Bladder microvascular endothelial cell (primary cell): ENCODE results near the gene ITFG2. TPM values are rescaled to one million over a fixed set of nuclear protein-coding genes. Genes with fewer than 3 reads are reported as not detected.

ENCODE experiments used
- total RNA-seq: library from RNA; depleted of rRNA; stranded (reverse); fragments of >200 nt; gene quantifications from 2 replicates; pipeline ENCODE4 v1.2.3, GENCODE V29; 2014

The ITFG2 gene
- 11.0 and 25.7 TPM in 2 replicates for total RNA-seq

DNA sequence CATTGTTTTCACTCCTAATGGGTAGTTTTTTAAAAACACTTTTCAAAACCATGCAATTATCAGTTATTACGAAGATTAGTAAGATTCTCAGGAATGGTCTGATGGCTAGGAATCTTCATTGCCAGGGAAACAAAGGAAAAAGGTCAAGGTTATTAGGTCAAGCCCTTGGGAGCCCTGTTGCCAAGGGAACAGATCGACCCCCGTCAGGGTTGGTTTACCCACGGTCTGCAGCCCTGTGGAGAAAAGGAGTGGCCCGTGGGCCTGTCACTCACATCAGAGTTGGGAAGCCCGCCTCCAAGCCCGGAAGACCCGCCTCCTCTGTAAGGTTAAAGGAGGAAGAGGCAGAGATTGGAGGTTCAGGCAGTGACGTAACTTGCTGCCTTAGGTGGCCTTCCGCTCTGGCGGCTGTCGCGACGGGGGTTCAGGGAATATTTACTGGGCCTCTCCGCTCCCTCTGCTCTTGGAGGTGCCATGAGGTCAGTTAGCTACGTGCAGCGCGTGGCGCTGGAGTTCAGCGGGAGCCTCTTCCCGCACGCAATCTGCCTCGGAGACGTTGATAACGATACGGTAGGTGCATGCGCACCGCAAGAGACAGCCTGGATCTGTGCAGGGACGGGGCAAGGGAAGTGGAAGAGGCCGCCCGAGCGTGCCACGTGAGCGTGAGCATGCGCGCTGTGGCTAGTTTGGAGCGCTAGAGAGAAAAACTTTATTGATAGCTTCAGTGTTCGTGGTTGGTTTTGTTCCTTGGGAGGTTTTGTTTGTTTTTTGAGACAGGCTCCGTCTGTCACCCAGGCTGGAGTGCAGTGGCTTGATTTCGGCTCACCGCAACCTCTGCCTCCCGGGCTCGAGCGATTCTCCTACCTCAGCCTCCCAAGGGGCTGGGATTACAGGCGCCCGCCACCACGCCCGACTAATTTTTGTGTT is at the start of gene ITFG2:
Gene ITFG2, plus strand, starts transcription at position 379 of the 924 bp plus-strand sequence. Its CDS starts 93 bp downstream, at position 472.

DNA sequence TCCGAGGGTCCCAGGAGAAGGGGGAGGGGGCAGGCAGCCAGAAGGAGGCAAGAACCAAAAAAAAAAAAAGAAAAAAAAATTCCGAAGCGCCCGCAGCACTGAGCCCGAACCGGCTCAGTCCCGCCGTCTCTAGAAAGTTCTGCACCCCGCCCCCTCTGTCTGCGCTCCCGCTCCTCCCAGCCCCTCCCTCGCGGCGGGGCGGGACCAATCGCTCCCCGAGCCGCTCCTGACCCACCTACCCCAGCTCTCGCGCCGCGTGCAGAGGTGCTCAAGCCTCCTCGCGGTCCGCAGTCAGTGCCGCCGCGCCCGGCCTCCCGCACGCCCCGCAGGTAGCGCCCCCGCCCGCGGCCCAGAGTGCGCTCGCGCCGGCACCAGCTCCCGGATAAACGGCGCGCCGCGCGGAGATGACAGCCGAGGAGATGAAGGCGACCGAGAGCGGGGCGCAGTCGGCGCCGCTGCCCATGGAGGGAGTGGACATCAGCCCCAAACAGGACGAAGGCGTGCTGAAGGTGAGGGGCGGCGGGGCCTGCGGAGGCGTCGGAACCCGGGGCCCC is 17.7 kb upstream of the ITFG2 start, which contains the start of gene FKBP4:
Gene FKBP4, plus strand, starts transcription at position 235 of the 554 bp plus-strand sequence. Its CDS starts 170 bp downstream, at position 405.

DNA sequence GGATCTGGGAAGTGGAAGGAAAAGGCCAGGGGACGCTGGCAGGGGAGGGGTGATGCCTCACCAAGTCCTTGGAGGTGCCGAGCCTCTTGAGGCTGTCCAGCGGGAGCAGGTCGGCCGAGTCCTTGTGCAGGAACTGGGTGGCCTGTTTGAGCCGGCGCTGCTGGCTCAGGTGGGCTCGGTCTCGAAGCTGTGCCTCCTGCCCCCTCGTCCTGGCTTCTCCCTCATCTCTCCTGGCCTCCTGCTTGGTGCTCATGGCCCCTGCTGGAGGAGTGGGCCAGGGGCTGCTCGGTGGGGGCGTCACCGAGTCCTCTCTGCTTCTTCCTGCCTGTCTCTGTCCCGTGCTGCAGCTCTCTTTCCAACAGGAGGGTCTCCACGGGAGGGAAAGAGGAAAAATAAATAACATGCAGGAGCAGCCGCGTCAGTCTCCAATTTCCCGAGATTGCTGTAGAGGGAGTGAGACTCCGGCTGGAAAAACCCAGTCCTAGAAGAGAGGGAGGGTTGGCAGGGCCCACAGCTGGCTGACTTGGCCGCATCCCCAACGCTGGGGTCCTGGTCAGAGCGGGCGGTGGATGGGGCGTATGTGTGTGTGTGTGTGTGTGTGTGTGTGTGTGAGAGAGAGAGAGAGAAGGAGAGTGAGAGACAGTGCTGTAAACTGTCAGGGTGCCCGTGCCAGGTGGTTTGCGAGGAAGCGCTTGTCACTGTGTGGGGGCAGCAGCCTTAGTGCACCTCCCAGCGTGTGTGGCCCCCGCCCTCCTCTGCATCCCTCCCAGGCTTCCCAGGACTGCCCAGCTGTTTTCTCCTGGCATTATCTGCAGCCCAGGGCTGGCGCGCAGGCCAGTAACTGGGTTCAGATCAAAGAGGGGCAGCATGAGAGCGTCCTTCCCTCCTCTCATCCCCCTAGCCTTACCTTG is 22.4 kb downstream of the ITFG2 start, which contains the start of gene NRIP2:
Gene NRIP2, minus strand, starts transcription at position 455 of the 911 bp plus-strand sequence. Its CDS starts 52 bp downstream, at position 403.

DNA sequence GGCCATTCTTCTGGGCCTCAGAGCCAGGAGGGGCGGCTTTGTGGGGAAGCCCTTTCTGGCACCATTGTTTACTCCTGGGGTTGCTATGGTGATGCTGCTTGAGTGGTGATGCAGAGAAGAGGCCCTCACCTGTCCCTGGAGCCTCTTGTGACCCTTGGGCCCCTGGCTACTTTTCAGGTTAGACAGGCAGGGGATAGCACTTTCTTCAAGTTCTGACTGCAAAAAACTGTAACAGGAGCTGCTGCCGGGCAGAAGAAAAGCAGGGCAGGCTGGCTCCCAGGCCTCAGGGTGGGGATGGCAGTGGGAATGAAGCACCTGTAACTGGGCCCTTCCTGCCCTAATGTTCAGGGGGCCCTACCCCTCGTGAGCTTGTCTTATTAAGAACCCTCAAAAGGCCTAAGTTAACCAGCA is 44.6 kb downstream of the ITFG2 start, which contains the start of gene TEX52:
Gene TEX52, minus strand, starts transcription at position 19 of the 411 bp plus-strand sequence. Its CDS starts 13 bp downstream, at position 6.

Other genes starting within 250 kb of the ITFG2 start
- 35.5 and 60.3 TPM in 2 replicates for gene FKBP4, start 17.7 kb upstream of the ITFG2 start, total RNA-seq
- not detected in 2 replicates for gene NRIP2, start 22.4 kb downstream of the ITFG2 start, total RNA-seq
- not detected in 2 replicates for gene TEX52, start 44.4 kb downstream of the ITFG2 start, total RNA-seq
- gene FOXM1, start 64.5 kb downstream of the ITFG2 start, total RNA-seq: 8.9 and 10.2 TPM in 2 replicates
- gene RHNO1, start 64.6 kb downstream of the ITFG2 start, total RNA-seq: 16.2 and 17.2 TPM in 2 replicates
- gene TULP3, start 78.2 kb downstream of the ITFG2 start, total RNA-seq: 9.9 and 15.7 TPM in 2 replicates
- 17.6 and 19.3 TPM in 2 replicates for gene TEAD4, start 146.7 kb downstream of the ITFG2 start, total RNA-seq